Measurements from ENCODE around the gene CYP17A1. TPM values are rescaled to one million over a fixed set of nuclear protein-coding genes. Genes with fewer than 3 reads are reported as not detected.
A peak's percentile ranks its signal among the peaks of the same experiment; 100 is the strongest.

The CYP17A1 gene
- total RNA-seq, 1 donor from 2014 or later, result not detected

GRCh38 chr10:102819054-102819453, 18.2 kb downstream of the CYP17A1 start:
- Mint-ChIP-seq H3K9me3 (ENCODE audit: unreplicated experiment) (no peaks in the 10 kb centered on the region), H3K4me3 (ENCODE audit: unreplicated experiment) (no peak overlapping the region), H3K27ac (ENCODE audit: unreplicated experiment) (no peak overlapping the region), H3K4me1 (ENCODE audit: low read depth, unreplicated experiment) (peaks cover 20% of the 10 kb centered on the region), H3K27me3 (ENCODE audit: low read depth, unreplicated experiment) (no peaks in the 10 kb centered on the region), H3K36me3 (ENCODE audit: low read depth, unreplicated experiment) (peaks cover 7% of the 10 kb centered on the region)
- Histone ChIP-seq H3K27me3 (ENCODE audit: insufficient read depth, low read length) (no peaks in the 10 kb centered on the region), H3K4me1 (ENCODE audit: insufficient read depth, low read length) (peaks cover 25% of the 10 kb centered on the region), H4K20me1 (ENCODE audit: insufficient read depth, low read length) (no peaks in the 10 kb centered on the region), H3K4me3 (ENCODE audit: insufficient read depth, low read depth, low read length) (no peak overlapping the region), H3K36me3 (ENCODE audit: insufficient read depth, low read length) (no peaks in the 10 kb centered on the region), H2AFZ (ENCODE audit: low read depth, low read length) (no peak overlapping the region), H3K4me2 (ENCODE audit: low read length) (no peak overlapping the region), H3K79me2 (ENCODE audit: insufficient read depth, low read length) (no peaks in the 10 kb centered on the region), H3K27ac (ENCODE audit: low read depth, low read length) (no peak overlapping the region), H3K9ac (ENCODE audit: low read length) (no peak overlapping the region), H3K9me3 (ENCODE audit: insufficient read depth, low read depth, low read length) (no peaks in the 10 kb centered on the region)
- FAIRE-seq, result no peak
- no peak for TF ChIP-seq EZH2 (IDR thresholded peaks at IDR 0.05; ENCODE audit: insufficient read depth, low read length)
- TF ChIP-seq, protein P1, sequence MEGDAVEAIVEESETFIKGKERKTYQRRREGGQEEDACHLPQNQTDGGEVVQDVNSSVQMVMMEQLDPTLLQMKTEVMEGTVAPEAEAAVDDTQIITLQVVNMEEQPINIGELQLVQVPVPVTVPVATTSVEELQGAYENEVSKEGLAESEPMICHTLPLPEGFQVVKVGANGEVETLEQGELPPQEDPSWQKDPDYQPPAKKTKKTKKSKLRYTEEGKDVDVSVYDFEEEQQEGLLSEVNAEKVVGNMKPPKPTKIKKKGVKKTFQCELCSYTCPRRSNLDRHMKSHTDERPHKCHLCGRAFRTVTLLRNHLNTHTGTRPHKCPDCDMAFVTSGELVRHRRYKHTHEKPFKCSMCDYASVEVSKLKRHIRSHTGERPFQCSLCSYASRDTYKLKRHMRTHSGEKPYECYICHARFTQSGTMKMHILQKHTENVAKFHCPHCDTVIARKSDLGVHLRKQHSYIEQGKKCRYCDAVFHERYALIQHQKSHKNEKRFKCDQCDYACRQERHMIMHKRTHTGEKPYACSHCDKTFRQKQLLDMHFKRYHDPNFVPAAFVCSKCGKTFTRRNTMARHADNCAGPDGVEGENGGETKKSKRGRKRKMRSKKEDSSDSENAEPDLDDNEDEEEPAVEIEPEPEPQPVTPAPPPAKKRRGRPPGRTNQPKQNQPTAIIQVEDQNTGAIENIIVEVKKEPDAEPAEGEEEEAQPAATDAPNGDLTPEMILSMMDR (IDR thresholded peaks at IDR 0.05; ENCODE audit: insufficient read depth, low read depth, low read length), result no peak
- no peak for DNase-seq (ENCODE audit: low read depth)

- Histone ChIP-seq H3K4me2 (ENCODE audit: low read length) (no peak overlapping the region), H3K9me3 (ENCODE audit: insufficient read depth, low read depth, low read length) (no peaks in the 10 kb centered on the region), H3K36me3 (ENCODE audit: insufficient read depth, low read length) (peaks cover 11% of the 10 kb centered on the region), H3K27ac (ENCODE audit: low read depth, low read length) (no peak overlapping the region), H3K4me3 (ENCODE audit: insufficient read depth, low read depth, low read length) (no peak overlapping the region), H3K79me2 (ENCODE audit: insufficient read depth, low read length) (no peaks in the 10 kb centered on the region), H4K20me1 (ENCODE audit: insufficient read depth, low read length) (no peaks in the 10 kb centered on the region), H3K9ac (ENCODE audit: low read length) (no peak overlapping the region), H2AFZ (ENCODE audit: low read depth, low read length) (no peak overlapping the region), H3K27me3 (ENCODE audit: insufficient read depth, low read length) (no peaks in the 10 kb centered on the region), H3K4me1 (ENCODE audit: insufficient read depth, low read length) (peaks cover 33% of the 10 kb centered on the region)
- Mint-ChIP-seq H3K4me1 (ENCODE audit: low read depth, unreplicated experiment) (peaks cover 28% of the 10 kb centered on the region), H3K36me3 (ENCODE audit: low read depth, unreplicated experiment) (peaks cover 12% of the 10 kb centered on the region), H3K4me3 (ENCODE audit: unreplicated experiment) (no peak overlapping the region), H3K27me3 (ENCODE audit: low read depth, unreplicated experiment) (no peaks in the 10 kb centered on the region), H3K9me3 (ENCODE audit: unreplicated experiment) (no peaks in the 10 kb centered on the region), H3K27ac (ENCODE audit: unreplicated experiment) (no peak overlapping the region)
- DNase-seq (ENCODE audit: low read depth), result no peak
- TF ChIP-seq, protein P1 (IDR thresholded peaks at IDR 0.05; ENCODE audit: insufficient read depth, low read depth, low read length), result no peak
- TF ChIP-seq EZH2 (IDR thresholded peaks at IDR 0.05; ENCODE audit: insufficient read depth, low read length), result no peak
- FAIRE-seq, result no peak
Measured at GRCh38 chr10:102817175-102817574, 20.0 kb downstream of the CYP17A1 start.

DNA sequence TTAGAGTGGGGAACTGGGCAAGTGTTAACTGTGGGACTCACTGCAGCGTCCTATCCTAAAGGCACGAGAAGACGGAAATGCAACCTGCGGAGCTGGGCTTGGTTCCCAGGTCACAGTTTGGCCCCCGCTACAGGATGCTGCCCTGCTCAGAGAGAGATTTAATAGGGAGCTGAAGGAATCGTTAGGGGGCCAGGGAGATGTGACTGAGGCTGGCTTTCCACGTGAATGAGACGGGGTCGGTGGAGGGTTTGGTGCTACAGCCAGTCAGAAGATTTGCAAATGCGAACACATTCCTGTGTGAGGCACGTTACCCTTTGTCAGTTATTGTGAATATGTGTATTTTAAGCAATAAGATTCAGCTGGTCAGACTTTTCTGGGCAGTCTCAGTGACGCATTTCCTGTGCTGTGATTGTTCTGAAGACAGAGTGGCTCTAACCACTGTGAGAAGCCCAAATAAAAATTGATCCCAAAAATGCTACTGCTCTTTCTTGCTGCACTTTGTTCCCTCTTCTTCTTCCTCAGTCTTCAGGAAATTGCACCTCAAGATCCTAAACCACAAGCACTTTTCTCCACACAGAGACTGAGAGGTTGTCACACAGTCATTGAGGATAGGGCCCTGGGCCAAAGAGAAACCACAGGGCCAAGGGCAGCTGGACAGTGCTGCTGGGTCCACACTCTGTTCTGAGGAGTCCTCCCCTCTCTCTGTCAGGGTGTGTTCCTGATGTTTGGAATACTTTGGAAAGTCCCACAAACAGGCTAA, 21.2 kb downstream of the CYP17A1 start:
- Histone ChIP-seq H3K79me2 (ENCODE audit: insufficient read depth, low read length) (no peaks in the 10 kb centered on the region), H3K36me3 (ENCODE audit: insufficient read depth, low read length) (peaks cover 20% of the 10 kb centered on the region), H3K27me3 (ENCODE audit: insufficient read depth, low read length) (no peaks in the 10 kb centered on the region), H3K4me1 (ENCODE audit: insufficient read depth, low read length) (peaks cover 33% of the 10 kb centered on the region), H3K4me3 (ENCODE audit: insufficient read depth, low read depth, low read length) (no peak overlapping the region), H2AFZ (ENCODE audit: low read depth, low read length) (peak overlapping the region; percentile 12), H3K9ac (ENCODE audit: low read length) (peak overlapping the region; percentile 83), H3K9me3 (ENCODE audit: insufficient read depth, low read depth, low read length) (no peaks in the 10 kb centered on the region), H3K27ac (ENCODE audit: low read depth, low read length) (peak overlapping the region; percentile 95), H4K20me1 (ENCODE audit: insufficient read depth, low read length) (no peaks in the 10 kb centered on the region), H3K4me2 (ENCODE audit: low read length) (peak overlapping the region; percentile 73)
- DNase-seq (ENCODE audit: low read depth) (peak; percentile 93), FAIRE-seq (peak; percentile 82)
- H3K4me3 Mint-ChIP-seq (ENCODE audit: unreplicated experiment), result peak overlapping the region; percentile 12
- H3K27me3 Mint-ChIP-seq (ENCODE audit: low read depth, unreplicated experiment), result no peaks in the 10 kb centered on the region
- peak overlapping the region; percentile 95 for H3K27ac Mint-ChIP-seq (ENCODE audit: unreplicated experiment)
- TF ChIP-seq EZH2 (IDR thresholded peaks at IDR 0.05; ENCODE audit: insufficient read depth, low read length), result no peak
- TF ChIP-seq, protein P1 (IDR thresholded peaks at IDR 0.05; ENCODE audit: insufficient read depth, low read depth, low read length), result no peak
- no peaks in the 10 kb centered on the region for H3K9me3 Mint-ChIP-seq (ENCODE audit: unreplicated experiment)
- H3K4me1 Mint-ChIP-seq (ENCODE audit: low read depth, unreplicated experiment), result peaks cover 28% of the 10 kb centered on the region
- peaks cover 14% of the 10 kb centered on the region for H3K36me3 Mint-ChIP-seq (ENCODE audit: low read depth, unreplicated experiment)
